ENCODE measurements around the gene ITGBL1. TPM values are rescaled to one million over a fixed set of nuclear protein-coding genes. Genes with fewer than 3 reads are reported as not detected.
A peak's percentile ranks its signal among the peaks of the same experiment; 100 is the strongest.

ITGBL1 gene
- total RNA-seq, 4 donors from 2014 or later, result 26.4 to 81.4 (median 76.1) TPM

DNA sequence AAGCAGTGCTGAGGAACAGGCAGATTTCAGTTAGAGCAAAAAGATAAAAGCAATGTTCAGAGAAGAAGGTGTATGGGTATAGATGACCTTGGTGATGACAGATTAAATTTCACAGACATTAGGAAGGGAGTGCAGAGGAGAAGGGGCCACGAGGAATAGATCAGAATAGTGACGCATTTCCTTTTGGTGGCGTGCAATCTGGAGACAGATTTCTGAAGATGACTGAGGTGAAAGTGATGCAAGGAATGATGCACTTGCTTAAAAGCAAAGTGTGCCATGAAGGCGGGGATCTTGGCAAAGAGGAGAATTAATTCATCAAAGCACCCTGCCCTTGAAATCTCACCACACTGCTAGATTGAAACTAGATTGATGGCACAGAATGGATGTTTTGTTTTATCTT, 202.4 kb downstream of the ITGBL1 start:
- no peak for DNase-seq (ENCODE audit: low spot score in 2 of 2)
- Histone ChIP-seq H3K4me3 (no peak overlapping the region), H3K27ac (no peak overlapping the region), H3K4me1 (no peaks in the 10 kb centered on the region), H3K27me3 (no peaks in the 10 kb centered on the region), H3K36me3 (no peaks in the 10 kb centered on the region), H3K9me3 (peaks cover 0 to 6% (median 0%) of the 10 kb centered on the region in 4 donors)
- WGBS, 2 donors, result 89 to 91% methylated on average over 4 of the region's 4 CpGs
- no peak for TF ChIP-seq POLR2A (IDR thresholded peaks at IDR 0.05)
- TF ChIP-seq EP300 (IDR thresholded peaks at IDR 0.05), result no peak
- TF ChIP-seq CTCF (IDR thresholded peaks at IDR 0.05), result no peak

- Histone ChIP-seq H3K4me1 (no peaks in the 10 kb centered on the region), H3K9me3 (peaks cover 0 to 6% (median 0%) of the 10 kb centered on the region in 4 donors), H3K36me3 (no peaks in the 10 kb centered on the region), H3K4me3 (no peak overlapping the region), H3K27me3 (no peaks in the 10 kb centered on the region), H3K27ac (no peak overlapping the region)
- 77 to 84% methylated on average over 3 of the region's 3 CpGs for WGBS, 2 donors
- DNase-seq (ENCODE audit: low spot score in 2 of 2), result no peak
- no peak for TF ChIP-seq EP300 (IDR thresholded peaks at IDR 0.05)
- TF ChIP-seq POLR2A (IDR thresholded peaks at IDR 0.05), result no peak
- no peak for TF ChIP-seq CTCF (IDR thresholded peaks at IDR 0.05)
These were observed 203.0 kb downstream of the ITGBL1 start for GRCh38 chr13:101655435-101655834.

DNA sequence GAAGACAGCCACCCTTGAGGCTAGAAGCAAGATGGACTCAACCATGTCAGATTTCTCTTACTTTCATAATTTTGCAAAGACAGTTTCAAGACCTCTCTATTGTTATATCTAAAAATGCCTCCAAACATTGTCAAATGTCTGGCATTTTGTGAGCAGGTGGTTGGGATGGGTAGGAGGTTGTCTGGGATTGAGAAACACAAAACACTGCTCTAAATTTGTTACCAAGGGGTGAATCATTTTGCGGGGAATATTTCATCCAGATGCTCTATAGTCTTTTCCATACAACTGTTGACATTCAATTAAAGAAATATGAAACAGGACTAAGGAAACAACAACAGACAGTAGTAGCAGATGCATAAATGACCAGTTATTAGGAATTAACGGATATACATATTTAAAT, 208.2 kb downstream of the ITGBL1 start:
- H3K36me3 ChIP-seq, result no peaks in the 10 kb centered on the region
- H3K4me3 ChIP-seq, result no peak overlapping the region
- H3K4me1 ChIP-seq, result no peaks in the 10 kb centered on the region
- no peaks in the 10 kb centered on the region for H3K27me3 ChIP-seq
- peaks cover 0 to 6% (median 0%) of the 10 kb centered on the region in 4 donors for H3K9me3 ChIP-seq
- no peak overlapping the region for H3K27ac ChIP-seq
- no peak for TF ChIP-seq POLR2A (IDR thresholded peaks at IDR 0.05)
- no peak for TF ChIP-seq CTCF (IDR thresholded peaks at IDR 0.05)
- TF ChIP-seq EP300 (IDR thresholded peaks at IDR 0.05), result no peak
- 87 to 96% methylated on average over 2 of the region's 2 CpGs for WGBS, 2 donors
- DNase-seq (ENCODE audit: low spot score in 2 of 2), result no peak

DNA sequence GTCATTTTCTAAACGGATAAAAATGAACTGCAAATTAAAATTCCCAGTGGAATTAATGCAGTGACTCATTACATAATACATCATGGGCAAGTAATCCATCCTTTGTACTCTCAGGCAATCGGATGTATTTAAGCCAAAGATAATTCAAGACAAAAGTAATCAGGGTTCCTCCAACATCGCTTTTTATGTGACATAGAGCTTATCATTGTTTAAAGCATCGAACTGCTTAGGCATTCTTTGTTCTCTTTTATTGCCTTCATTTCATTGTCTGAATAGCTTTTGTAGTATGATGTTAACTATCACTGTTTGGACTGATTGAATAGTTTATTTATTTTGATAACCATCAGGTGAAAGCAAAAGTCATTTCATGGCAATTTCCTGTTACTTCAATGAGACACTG, 209.4 kb downstream of the ITGBL1 start:
- Histone ChIP-seq H3K27me3 (no peaks in the 10 kb centered on the region), H3K9me3 (peaks cover 0 to 6% (median under 1%) of the 10 kb centered on the region in 4 donors), H3K36me3 (no peaks in the 10 kb centered on the region), H3K4me1 (no peaks in the 10 kb centered on the region), H3K4me3 (no peak overlapping the region), H3K27ac (no peak overlapping the region)
- 21 to 33% methylated on average over 4 of the region's 4 CpGs for WGBS, 2 donors
- TF ChIP-seq CTCF (IDR thresholded peaks at IDR 0.05), result no peak
- TF ChIP-seq POLR2A (IDR thresholded peaks at IDR 0.05), result no peak
- no peak for TF ChIP-seq EP300 (IDR thresholded peaks at IDR 0.05)
- no peak for DNase-seq (ENCODE audit: low spot score in 2 of 2)

- Histone ChIP-seq H3K9me3 (no peaks in the 10 kb centered on the region), H3K27me3 (no peaks in the 10 kb centered on the region), H3K36me3 (no peaks in the 10 kb centered on the region), H3K4me3 (no peak overlapping the region), H3K4me1 (no peaks in the 10 kb centered on the region), H3K27ac (peak overlapping the region in 3 of 4 donors; percentile 22 to 52 (median 34))
- WGBS, 2 donors, result 58 to 59% methylated on average over 4 of the region's 4 CpGs
- no peak for TF ChIP-seq CTCF (IDR thresholded peaks at IDR 0.05)
- peak in 1 of 2 donors; percentile 81 for TF ChIP-seq EP300 (IDR thresholded peaks at IDR 0.05)
- no peak for TF ChIP-seq POLR2A (IDR thresholded peaks at IDR 0.05)
- no peak for DNase-seq (ENCODE audit: low spot score in 2 of 2)
These were observed 221.1 kb downstream of the ITGBL1 start for GRCh38 chr13:101673360-101674105.

Data from tibial nerve (tissue), 4 donors.